ENCODE measurements around the gene EID2B. TPM values are rescaled to one million over a fixed set of nuclear protein-coding genes. Genes with fewer than 3 reads are reported as not detected.

EID2B gene
- total RNA-seq, 1 donor from 2014 or later, result 1.8 TPM

DNA sequence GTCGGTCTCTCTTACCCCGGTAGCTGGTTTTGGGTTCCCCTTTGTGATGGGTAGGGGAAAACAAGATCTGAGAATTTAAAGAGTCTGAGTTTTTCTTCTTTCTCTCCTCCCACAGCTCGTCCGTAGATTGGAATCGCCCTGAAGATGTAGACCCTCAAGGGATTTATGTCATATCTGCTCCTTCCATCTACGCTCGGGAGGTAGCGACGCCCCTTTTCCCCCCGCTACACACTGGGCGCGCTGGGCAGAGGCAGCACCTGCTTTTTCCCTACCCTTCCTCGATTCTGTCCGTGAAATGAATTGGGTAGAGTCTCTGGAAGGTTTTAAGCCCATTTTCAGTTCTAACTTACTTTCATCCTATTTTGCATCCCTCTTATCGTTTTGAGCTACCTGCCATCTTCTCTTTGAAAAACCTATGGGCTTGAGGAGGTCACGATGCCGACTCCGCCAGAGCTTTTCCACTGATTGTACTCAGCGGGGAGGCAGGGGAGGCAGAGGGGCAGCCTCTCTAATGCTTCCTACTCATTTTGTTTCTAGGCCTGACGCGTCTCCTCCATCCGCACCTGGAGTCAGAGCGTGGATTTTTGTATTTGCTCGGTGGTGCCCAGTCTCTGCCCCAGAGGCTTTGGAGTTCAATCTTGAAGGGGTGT is 24.8 kb downstream of the EID2B start:
- Mint-ChIP-seq H3K9me3 (ENCODE audit: low read depth) (no peaks in the 10 kb centered on the region), H3K27ac (no peak overlapping the region), H3K36me3 (ENCODE audit: insufficient read depth) (no peaks in the 10 kb centered on the region), H3K4me1 (ENCODE audit: low read depth) (no peaks in the 10 kb centered on the region), H3K4me3 (ENCODE audit: low read depth) (peak overlapping the region; percentile 65), H3K27me3 (peaks cover 60% of the 10 kb centered on the region)
- no peak for DNase-seq (ENCODE audit: low spot score, unreplicated experiment)
- TF ChIP-seq, protein P1, sequence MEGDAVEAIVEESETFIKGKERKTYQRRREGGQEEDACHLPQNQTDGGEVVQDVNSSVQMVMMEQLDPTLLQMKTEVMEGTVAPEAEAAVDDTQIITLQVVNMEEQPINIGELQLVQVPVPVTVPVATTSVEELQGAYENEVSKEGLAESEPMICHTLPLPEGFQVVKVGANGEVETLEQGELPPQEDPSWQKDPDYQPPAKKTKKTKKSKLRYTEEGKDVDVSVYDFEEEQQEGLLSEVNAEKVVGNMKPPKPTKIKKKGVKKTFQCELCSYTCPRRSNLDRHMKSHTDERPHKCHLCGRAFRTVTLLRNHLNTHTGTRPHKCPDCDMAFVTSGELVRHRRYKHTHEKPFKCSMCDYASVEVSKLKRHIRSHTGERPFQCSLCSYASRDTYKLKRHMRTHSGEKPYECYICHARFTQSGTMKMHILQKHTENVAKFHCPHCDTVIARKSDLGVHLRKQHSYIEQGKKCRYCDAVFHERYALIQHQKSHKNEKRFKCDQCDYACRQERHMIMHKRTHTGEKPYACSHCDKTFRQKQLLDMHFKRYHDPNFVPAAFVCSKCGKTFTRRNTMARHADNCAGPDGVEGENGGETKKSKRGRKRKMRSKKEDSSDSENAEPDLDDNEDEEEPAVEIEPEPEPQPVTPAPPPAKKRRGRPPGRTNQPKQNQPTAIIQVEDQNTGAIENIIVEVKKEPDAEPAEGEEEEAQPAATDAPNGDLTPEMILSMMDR (IDR thresholded peaks at IDR 0.05; ENCODE audit: unreplicated experiment), result no peak

GRCh38 chr19:39506944-39507714 is 25.5 kb downstream of the EID2B start:
- TF ChIP-seq, protein P1 (IDR thresholded peaks at IDR 0.05; ENCODE audit: unreplicated experiment), result no peak
- peak overlapping the region; percentile 65 for H3K4me3 Mint-ChIP-seq (ENCODE audit: low read depth)

DNA sequence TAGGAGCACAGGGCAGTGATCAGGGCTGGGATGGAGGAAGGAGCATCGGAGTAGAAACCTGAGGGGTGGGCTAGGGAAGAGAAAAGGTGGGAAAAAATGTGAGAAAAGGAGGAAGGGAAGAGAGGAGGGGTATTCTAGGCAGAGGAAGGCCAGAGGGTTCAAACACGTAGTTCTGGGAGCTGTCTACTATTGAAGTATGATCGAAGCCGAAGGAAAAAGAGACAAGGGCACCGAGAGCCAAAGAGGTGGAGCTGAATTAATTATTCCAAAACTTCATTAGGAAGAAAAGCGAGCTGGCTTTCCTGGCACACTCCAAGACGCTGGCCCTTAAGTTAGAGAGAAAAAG is 26.1 kb downstream of the EID2B start:
- DNase-seq (ENCODE audit: low spot score, unreplicated experiment), result no peak
- Mint-ChIP-seq H3K27me3 (peaks cover 62% of the 10 kb centered on the region), H3K27ac (no peak overlapping the region), H3K36me3 (ENCODE audit: insufficient read depth) (no peaks in the 10 kb centered on the region), H3K9me3 (ENCODE audit: low read depth) (no peaks in the 10 kb centered on the region), H3K4me1 (ENCODE audit: low read depth) (no peaks in the 10 kb centered on the region), H3K4me3 (ENCODE audit: low read depth) (peak overlapping the region; percentile 40)
- TF ChIP-seq, protein P1 (IDR thresholded peaks at IDR 0.05; ENCODE audit: unreplicated experiment), result no peak

More at GRCh38 chr19:39506944-39507714, 25.5 kb downstream of the EID2B start:
- Mint-ChIP-seq H3K27me3 (peaks cover 60% of the 10 kb centered on the region), H3K9me3 (ENCODE audit: low read depth) (no peaks in the 10 kb centered on the region), H3K27ac (no peak overlapping the region), H3K4me1 (ENCODE audit: low read depth) (no peaks in the 10 kb centered on the region), H3K36me3 (ENCODE audit: insufficient read depth) (no peaks in the 10 kb centered on the region)
- peak; percentile 44 for DNase-seq (ENCODE audit: low spot score, unreplicated experiment)

DNA sequence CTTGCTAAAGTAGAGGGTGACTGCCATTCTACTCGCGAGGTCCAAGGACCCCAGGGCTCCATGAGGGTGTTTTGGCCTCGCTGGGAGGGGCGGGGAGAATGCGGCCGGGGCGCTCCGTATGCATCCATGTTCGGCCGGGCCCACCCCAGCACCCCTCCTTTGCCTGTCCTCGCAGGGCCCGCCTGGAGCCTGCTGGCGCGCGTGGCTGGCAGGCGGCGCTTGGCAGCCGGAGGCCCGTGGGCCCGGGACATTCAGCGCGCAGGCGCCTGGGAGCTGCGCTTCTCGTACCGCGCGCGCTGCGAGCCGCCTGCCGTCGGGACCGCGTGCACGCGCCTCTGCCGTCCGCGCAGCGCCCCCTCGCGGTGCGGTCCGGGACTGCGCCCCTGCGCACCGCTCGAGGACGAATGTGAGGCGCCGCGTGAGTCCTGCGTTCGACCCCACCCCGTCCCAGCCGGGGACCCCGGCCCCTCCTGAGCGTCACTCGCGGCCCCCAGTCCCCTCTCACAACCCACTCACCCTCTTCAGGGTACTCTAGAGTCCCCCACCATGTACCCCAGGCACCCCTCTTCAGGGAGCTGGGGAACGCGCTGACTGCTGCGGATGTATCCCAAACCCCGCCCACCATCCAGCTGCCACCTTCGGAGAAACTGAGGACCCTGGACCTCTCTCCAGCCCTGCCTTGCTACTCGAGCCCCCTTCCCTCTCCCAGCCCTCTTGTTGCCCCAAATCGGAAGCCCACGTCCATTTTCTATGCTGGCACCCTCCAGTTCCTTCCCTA is 29.8 kb downstream of the EID2B start:
- Mint-ChIP-seq H3K4me3 (ENCODE audit: low read depth) (no peak overlapping the region), H3K9me3 (ENCODE audit: low read depth) (no peaks in the 10 kb centered on the region), H3K27ac (no peak overlapping the region), H3K36me3 (ENCODE audit: insufficient read depth) (no peaks in the 10 kb centered on the region), H3K27me3 (peaks cover 77% of the 10 kb centered on the region), H3K4me1 (ENCODE audit: low read depth) (peaks cover 8% of the 10 kb centered on the region)
- DNase-seq (ENCODE audit: low spot score, unreplicated experiment), result peak; percentile 53
- TF ChIP-seq, protein P1 (IDR thresholded peaks at IDR 0.05; ENCODE audit: unreplicated experiment), result peak; percentile 89

DNA sequence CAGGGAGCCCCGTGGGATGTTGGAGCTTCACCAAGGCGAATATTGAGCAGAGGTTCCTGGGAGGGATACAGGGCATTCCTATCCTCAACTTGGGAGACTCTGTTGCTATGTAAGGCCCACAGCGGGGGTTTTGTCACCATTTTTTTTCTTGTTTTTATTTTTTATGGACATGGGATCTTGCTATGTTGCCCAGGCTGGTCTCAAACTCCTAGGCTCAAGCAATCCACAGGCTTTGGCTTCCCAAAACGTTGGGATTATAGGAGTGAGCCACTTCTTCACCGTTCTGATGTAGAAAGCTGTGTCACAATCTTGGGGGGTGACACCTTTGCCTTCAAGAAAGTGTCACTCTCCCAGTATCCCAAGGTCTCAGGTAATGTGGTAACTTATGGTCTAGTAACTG is 31.3 kb downstream of the EID2B start:
- Mint-ChIP-seq H3K36me3 (ENCODE audit: insufficient read depth) (no peaks in the 10 kb centered on the region), H3K4me3 (ENCODE audit: low read depth) (no peak overlapping the region), H3K4me1 (ENCODE audit: low read depth) (peaks cover 8% of the 10 kb centered on the region), H3K27ac (no peak overlapping the region), H3K27me3 (peaks cover 81% of the 10 kb centered on the region), H3K9me3 (ENCODE audit: low read depth) (no peaks in the 10 kb centered on the region)
- DNase-seq (ENCODE audit: low spot score, unreplicated experiment), result no peak
- TF ChIP-seq, protein P1 (IDR thresholded peaks at IDR 0.05; ENCODE audit: unreplicated experiment), result no peak

Data from progenitor cell of endocrine pancreas (in vitro differentiated cells).